ENCODE results near the gene ANG. TPM values are rescaled to one million over a fixed set of nuclear protein-coding genes. Genes with fewer than 3 reads are reported as not detected.
A peak's percentile ranks its signal among the peaks of the same experiment; 100 is the strongest.

Gene ANG
- total RNA-seq, 4 donors from 2014 or later = 19.8 to 45.5 (median 32.1) TPM

- WGBS, 2 donors = 66 to 75% methylated on average over 5 of the region's 5 CpGs
- DNase-seq (ENCODE audit: low spot score in 2 of 2) = no peak
- H3K4me3 ChIP-seq (ENCODE audit: low read depth, poor library complexity, severe bottlenecking) = no peak overlapping the region
- no peak for TF ChIP-seq POLR2A (IDR thresholded peaks at IDR 0.05)
- TF ChIP-seq, protein P1, sequence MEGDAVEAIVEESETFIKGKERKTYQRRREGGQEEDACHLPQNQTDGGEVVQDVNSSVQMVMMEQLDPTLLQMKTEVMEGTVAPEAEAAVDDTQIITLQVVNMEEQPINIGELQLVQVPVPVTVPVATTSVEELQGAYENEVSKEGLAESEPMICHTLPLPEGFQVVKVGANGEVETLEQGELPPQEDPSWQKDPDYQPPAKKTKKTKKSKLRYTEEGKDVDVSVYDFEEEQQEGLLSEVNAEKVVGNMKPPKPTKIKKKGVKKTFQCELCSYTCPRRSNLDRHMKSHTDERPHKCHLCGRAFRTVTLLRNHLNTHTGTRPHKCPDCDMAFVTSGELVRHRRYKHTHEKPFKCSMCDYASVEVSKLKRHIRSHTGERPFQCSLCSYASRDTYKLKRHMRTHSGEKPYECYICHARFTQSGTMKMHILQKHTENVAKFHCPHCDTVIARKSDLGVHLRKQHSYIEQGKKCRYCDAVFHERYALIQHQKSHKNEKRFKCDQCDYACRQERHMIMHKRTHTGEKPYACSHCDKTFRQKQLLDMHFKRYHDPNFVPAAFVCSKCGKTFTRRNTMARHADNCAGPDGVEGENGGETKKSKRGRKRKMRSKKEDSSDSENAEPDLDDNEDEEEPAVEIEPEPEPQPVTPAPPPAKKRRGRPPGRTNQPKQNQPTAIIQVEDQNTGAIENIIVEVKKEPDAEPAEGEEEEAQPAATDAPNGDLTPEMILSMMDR (IDR thresholded peaks at IDR 0.05) = no peak
- intact Hi-C loops (cut with DNase I; ENCODE audit: low total_unique reads) = loop anchor here (5.0 to 10.0 kb wide), 2 partner anchors 75 to 223 kb away; partner anchors contain the start of genes PIP4P1 and PNP
These were observed 1.0 kb upstream of the ANG start for GRCh38 chr14:20687362-20688166.

DNA sequence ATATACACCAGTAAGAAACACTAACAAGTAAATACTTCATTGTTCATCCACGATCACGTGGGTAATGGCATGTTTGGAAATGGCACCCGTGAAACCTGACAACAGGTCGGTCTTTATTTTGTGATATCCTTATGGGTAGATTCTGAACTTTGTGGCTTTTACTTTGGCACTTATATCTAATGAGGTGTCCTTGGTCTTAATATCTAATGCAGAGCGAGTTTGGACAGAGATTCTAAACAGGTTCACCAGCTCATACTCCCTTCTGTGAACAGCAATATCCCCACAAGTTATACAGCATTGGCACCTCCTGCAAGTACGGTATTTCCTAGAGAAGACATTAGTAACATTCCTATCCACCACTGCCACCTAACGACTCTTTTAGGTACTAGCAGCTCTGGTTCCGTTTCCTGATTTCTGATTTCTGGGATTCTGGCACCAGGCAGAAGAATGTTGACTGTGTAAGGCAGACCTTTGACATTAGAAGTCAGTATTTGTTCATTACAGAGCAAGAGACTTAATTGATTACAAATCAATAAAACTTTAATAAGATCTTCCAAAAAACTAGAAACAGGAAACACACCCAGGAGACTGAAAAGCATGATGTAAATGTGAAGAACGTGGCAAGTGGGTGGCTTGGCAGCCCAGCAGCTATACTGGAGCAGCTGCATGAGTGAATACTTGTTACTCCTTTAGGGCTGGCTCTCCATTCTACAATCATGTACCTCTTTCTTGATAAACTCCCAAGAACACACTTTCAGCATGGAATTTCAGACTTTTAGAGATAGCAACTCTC is 2.5 kb downstream of the ANG start:
- DNase-seq (ENCODE audit: low spot score in 2 of 2) = peak in 1 of 2 donors; percentile 65
- intact Hi-C loops (cut with DNase I; ENCODE audit: low total_unique reads) = no loop called here
- WGBS, 2 donors = 19 to 20% methylated on average over 9 of the region's 9 CpGs
- H3K4me3 ChIP-seq (ENCODE audit: low read depth, poor library complexity, severe bottlenecking) = no peak overlapping the region
- no peak for TF ChIP-seq POLR2A (IDR thresholded peaks at IDR 0.05)
- TF ChIP-seq, protein P1 (IDR thresholded peaks at IDR 0.05) = no peak

GRCh38 chr14:20692116-20692751 is 3.7 kb downstream of the ANG start:
- H3K4me3 ChIP-seq (ENCODE audit: low read depth, poor library complexity, severe bottlenecking) = no peak overlapping the region
- WGBS, 2 donors = 83 to 89% methylated on average over 7 of the region's 7 CpGs
- no peak for DNase-seq (ENCODE audit: low spot score in 2 of 2)
- intact Hi-C loops (cut with DNase I; ENCODE audit: low total_unique reads) = no loop called here
- no peak for TF ChIP-seq POLR2A (IDR thresholded peaks at IDR 0.05)
- TF ChIP-seq, protein P1 (IDR thresholded peaks at IDR 0.05) = no peak

- no peak for TF ChIP-seq POLR2A (IDR thresholded peaks at IDR 0.05)
- TF ChIP-seq, protein P1 (IDR thresholded peaks at IDR 0.05) = no peak
- intact Hi-C loops (cut with DNase I; ENCODE audit: low total_unique reads) = loop anchor here (5.0 kb wide), 1 partner anchor 161 kb away; no protein-coding TSS in a partner anchor
- 89 to 91% methylated on average over 5 of the region's 5 CpGs for WGBS, 2 donors
These were observed 8.2 kb downstream of the ANG start for GRCh38 chr14:20696764-20697163.

DNA sequence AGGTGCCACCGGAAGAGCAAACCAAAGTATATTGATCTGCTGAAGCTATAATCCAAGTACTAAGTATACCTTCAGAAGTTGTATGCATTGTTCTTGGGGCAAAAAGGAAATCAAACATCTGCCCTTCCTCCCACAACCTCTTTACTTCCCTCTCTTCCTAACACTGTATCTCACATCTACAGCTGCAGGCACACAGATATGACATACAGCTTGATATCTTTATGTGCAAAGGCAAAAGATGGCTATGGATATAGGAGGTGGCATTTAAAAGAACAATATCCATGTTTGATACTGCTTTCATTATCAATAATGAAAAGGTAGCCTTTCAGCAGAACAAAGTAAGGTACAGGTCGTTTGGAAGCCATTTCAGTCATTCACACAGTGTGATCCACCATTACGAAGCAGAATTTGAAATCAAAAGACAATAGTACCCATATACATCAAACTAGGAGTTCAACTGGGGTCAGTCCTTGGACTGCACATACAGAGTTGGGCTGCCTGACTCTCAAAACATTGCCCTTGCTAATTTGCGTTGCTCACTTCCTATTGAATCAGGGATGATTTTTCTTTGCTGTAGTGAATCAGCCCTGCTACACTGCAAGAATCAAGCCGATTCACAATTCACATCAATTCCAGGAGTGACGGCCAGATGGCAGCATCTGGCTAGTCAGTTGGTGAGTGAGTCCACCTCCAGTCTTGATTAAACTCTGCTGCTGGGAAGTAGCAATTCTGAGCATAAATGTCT is 8.9 kb downstream of the ANG start:
- TF ChIP-seq, protein P1 (IDR thresholded peaks at IDR 0.05) = no peak
- no peak for TF ChIP-seq POLR2A (IDR thresholded peaks at IDR 0.05)

More at GRCh38 chr14:20696764-20697163, 8.2 kb downstream of the ANG start:
- DNase-seq (ENCODE audit: low spot score in 2 of 2) = no peak
- no peak overlapping the region for H3K4me3 ChIP-seq (ENCODE audit: low read depth, poor library complexity, severe bottlenecking)

More for the DNA sequence above, 8.9 kb downstream of the ANG start:
- DNase-seq (ENCODE audit: low spot score in 2 of 2) = peak in 1 of 2 donors; percentile 50
- WGBS, 2 donors = 33 to 35% methylated on average over 6 of the region's 6 CpGs
- intact Hi-C loops (cut with DNase I; ENCODE audit: low total_unique reads) = loop anchor here (5.0 kb wide), 1 partner anchor 160 kb away; no protein-coding TSS in a partner anchor
- no peak overlapping the region for H3K4me3 ChIP-seq (ENCODE audit: low read depth, poor library complexity, severe bottlenecking)
